ENCODE measurements around the gene CHCHD4. TPM values are rescaled to one million over a fixed set of nuclear protein-coding genes. Genes with fewer than 3 reads are reported as not detected.

CHCHD4 gene
- total RNA-seq (2014; rRNA removed; shearing (Covaris generic)) = 19.7 and 21.1 TPM in 2 replicates

DNA sequence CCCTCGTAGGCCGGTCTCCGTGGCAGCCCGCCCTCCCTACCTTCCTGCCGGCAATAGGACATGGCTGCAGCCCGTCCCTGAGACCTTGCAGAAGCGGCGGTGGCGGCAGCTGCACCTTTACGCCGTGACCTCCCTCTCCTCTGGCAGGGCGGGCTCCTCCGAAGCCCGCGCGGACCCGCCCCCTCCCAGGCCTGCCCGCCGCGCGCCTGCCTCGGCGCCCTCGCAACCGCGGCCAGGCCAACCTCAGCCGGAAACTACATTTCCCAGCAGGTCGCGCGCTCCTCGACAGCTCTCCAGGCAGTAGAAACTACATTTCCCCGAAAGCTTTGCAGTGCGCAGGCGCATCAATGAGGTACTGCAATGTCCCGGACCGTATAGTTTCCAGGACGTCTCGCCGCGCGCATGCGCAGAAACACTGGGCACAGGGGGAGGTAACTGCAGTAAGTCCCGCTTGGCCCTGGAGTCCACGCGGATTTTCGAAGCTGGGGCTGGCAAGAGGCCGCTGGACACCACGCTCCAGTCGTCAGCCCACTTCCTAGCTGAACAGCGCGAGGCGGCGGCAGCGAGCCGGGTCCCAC is at the start of gene CHCHD4, which contains the start of gene TMEM43:
Gene CHCHD4 (minus strand): TSS at position 256 of the 578 bp plus-strand sequence. CDS start 194 bp downstream, at position 62.
Gene TMEM43 (plus strand): TSS at position 438 of the 578 bp plus-strand sequence. CDS start 142 bp downstream, outside the sequence.
- peak; percentile 99 for DNase-seq (ENCODE audit: low read depth)

DNA sequence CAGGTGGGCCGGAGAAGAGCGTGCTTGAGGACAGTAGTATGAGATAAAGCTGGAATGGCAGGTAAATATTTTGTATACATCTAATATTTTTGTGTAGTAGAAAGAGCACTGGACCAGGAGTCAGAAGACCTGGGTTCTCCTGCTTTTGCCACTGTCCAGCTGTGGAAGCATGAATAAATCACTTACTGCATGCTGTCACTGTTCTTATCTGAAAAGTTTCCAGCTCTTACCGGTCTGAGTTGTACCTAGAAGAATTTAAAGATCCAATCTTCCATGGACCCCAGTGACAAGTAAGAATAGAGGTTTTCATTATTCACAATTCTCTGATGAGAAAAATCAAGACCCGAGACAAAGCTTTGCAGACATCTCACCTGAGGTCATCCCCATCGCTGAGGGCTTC is 47.8 kb upstream of the CHCHD4 start:
- no peak for DNase-seq (ENCODE audit: low read depth)

DNA sequence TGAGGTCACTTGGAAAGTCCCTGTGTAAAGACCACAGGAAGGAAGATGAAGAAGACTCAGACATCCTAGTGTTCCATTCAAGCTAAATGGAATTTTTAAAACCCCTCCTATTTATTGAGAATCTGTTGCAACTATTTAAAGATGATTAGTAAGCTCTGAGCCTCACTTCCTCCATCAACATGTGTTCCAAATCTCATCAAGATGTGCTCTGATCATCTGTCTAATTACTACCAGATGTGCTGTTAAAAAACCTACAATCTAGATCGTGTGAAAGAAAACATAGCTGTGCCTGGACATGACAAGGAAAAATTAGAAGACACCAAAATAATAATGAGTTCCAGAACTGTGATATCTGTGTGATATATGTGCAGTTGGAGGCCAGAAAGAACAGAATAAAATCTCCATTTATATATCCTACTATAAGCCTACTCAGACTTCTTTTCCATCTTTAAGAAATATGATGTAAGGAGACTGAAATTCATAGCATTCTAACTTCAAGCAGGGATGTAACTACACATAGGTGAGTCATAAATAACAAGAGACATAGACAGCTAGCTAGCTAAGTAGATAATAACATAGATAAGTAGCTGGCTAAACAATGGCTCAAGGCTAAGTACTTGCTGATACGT is 46.0 kb upstream of the CHCHD4 start:
- peak; percentile 69 for DNase-seq (ENCODE audit: low read depth)

DNA sequence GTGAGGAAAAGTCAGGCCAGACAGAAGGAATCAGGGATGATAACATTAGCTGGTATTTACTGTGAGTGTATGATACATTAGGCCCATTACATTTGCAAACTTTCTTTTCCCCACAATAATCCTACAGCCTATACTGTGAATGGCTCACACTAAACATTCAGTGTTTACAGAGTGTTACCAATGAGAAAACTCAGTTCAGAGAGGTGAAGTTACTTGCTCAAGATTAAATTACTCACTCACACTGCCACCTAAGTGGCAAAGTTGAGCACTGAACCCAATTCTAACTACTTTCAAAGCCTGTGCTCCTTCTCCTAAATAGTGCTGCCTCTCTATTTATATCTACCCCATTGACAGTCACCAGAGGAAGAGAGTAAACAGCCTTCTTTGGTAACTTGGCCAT is 45.2 kb upstream of the CHCHD4 start:
- no peak for DNase-seq (ENCODE audit: low read depth)

DNA sequence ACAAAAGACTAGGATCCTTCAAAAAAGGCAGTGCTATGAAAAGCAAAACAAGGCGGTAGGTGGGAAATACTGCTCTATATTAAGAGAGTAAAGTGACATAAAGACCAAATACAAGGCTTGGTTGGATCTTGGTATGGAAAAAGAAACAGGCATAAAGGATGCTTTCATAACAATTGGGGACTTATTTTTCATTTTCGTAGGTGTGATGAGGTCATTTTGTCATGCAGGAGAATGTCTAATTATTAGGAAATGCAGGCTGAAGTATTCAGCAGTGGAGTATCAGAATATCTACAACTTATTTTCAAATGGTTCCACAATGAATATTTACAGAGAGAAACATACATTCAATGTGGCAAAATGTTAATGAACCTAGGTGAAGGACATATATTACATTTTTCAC is 44.8 kb upstream of the CHCHD4 start:
- no peak for DNase-seq (ENCODE audit: low read depth)

DNA sequence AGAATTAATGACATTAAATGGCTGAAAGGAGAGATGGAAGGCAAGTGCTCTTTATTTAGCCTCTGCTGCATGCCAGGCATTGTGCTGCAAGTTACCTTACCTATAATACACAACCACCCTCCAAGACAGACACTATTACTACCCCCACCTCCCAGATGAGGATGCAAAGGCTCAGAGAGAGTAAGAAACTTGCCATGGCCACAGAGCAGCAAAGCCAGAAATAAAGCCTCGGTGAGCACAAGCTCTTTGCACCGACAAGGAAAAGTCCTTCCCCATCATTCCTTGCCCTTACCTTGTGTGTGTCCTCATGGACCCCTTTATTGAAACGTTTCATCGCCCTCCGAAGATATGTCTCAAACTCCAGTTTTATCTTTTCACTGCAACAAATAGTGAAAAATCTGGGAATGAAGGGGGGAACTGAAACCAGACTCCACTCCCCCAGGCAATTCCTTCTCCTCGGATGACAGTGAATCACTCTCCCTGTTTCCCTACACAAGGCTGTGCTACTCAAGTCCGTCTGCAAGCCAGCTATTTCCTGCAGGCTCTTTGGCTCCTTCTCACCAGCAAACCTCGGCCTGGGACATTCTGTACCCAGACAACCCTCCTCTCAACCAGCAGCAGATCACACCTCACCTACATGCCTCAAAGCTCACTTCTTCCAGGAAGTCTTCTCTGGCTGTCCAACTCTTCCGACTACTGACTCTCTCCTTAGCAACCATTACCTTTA is 42.4 kb upstream of the CHCHD4 start:
- DNase-seq (ENCODE audit: low read depth) = peak; percentile 82

DNA sequence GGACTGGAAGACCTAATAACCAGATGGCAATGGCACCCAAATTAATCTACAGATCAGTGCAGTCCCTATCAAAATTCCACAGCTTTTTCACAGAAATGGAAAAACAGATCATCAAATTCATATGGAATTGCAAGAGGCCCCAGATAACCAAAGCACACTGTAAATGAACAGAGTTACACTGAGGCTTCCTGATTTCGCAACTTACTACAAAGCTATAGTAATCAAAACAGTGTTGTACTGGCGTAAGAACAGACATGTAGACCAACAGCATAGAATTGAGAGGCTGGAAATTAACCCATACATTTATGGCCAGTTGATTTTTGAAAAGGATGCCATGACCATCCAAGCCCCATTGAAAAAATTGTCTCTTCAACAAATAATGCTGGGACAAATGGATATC is 37.5 kb upstream of the CHCHD4 start:
- DNase-seq (ENCODE audit: low read depth) = no peak

DNA sequence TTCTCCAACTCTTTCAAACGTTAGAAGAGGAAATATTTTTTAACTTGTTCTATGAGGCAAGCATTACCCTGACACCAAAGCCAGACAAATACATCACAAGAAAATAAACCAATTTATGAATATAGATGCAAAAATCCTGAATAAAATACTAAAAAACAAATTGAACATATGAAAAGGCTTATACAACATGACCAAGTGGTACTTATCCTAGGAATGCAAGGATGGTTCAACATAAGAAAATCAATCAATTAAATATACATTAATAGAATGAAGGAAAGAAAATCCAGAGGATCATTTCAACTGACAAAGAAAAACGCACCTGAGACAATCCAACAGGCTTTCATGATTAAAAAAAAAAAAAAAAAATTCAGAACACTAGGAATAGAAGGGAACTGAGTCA is 36.6 kb upstream of the CHCHD4 start:
- DNase-seq (ENCODE audit: low read depth) = no peak

DNA sequence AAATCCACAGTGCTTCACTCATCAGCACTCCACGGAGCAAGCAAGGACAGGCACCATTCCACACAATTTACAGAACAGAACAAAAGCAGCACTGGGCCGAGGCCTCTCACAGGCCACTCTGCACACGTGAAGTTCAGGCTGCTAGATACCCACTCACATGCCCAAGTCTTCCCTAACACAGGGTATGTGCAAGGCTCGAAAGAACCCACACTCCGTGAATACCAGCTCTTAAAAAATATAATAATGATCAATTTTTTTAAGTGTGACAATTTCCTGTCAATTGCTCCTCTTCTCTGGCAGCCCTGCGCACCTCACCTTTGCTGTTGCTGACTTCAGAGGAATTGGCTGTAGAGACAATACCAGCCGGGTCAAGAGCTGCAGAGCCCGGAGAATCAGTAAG is 34.8 kb upstream of the CHCHD4 start:
- no peak for DNase-seq (ENCODE audit: low read depth)

DNA sequence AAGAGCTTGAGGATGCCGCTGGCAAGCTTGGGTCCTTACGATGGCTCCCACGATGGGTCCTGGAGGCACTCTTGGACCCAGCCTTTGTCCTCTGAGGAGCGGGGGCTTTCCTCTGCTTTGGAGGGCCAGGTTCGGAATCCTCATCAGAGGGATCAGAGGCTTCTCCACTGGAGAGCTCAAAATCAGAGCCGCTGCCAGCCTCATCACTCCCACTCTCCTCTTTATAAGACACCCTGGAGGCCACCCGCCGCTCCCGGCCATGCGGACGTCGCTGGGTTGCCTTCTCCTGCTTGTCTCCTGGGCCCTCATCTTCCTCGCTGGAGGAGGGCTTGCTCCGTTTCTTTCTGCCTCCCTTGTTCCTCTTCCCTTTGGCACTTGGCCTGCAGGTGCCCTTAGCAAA is 33.7 kb upstream of the CHCHD4 start:
- DNase-seq (ENCODE audit: low read depth) = no peak

DNA sequence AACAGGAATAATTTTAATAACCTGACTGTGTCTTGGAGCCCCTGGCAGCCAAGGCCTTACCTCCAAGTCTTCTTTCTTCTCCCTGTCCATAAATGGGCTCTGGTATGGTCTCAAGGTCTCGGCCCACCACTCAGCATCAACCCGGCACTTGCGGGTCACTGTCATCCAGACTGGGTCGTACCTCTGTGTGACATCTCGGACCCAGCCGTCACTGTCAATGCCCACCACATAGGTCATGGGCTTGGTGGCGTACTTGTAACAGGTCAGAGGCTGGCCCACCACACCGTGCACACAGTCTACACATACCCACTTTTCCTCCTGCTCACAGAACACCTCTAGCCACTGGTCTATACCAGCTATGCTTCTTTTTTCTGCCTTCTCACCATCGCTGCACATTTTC is 33.3 kb upstream of the CHCHD4 start:
- DNase-seq (ENCODE audit: low read depth) = no peak

DNA sequence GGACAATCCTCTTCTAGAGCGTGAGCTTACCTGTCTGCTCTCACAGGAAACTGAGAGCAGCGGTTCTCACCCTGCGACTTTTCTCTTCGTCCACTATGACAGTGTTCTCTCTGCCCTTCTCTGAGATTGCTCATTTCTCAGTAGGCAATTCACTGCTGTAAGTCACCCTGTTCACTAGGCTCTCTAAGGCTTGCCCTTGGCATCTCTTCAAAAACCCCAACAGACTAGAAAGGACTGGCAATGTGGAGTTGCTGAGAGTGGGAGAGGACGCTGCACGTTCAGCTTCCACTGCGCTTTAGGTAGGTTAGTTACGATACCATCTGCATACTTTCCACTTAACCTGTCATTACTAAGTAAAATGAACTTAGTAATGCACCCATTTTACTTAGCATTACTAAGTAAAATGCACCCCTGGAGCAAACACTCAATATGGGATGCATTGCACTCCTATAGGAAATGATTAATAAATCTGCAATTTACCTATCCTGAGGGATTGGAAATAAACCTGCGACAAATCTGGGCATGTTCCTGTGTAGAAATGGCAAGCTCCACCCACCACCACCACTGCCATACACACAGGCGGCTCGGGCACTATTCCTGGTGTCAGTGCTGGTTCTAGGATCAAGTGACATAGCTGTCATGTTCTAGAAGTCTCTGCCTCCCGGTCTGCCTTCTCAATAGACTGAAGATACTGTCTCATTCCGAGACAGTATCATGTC is 32.3 kb upstream of the CHCHD4 start:
- DNase-seq (ENCODE audit: low read depth) = no peak

DNA sequence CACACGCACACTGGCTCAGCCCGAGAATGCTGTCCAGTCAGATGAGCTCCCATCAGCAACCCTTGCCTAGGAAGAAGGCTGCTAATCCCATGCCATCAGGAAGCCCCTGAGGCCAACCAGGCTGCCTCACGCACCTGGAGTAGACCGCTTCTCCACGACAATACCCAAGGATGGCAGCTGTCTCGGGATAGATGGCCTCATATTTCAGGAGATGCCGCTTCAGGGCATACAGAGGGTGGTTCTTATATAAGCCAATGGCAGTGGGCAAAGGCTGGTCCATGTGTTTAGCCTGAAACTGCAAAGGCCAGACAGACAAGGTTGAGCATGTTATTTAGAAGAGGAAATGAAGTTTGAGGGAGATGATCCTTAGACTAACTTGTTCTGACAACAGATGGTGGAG is 31.5 kb upstream of the CHCHD4 start:
- no peak for DNase-seq (ENCODE audit: low read depth)

DNA sequence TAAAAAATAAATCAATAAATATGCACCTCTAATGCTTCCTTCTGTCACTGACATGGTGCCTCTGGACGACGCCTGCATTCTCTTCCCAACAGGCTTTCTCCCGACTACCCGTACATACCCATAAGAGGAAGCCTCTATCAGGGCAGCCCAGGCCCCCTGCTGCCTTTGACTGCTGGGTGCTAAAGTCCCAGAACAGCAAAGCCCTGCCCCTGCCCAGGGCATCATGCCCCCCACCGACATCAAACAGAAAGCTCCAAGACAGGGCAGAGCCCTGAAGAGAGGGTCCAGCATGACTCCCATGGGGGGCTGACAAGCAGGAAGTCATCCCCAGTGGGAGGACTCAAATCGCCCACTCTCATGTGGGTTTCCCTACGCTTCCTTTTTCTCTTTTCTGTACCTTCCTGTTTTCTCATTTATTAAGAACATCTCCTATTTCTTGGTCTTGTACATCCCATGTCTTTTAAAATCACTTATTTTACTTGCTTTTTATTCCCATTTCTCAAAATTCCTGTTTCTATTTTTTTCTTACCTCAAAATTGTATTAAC is 30.3 kb upstream of the CHCHD4 start:
- no peak for DNase-seq (ENCODE audit: low read depth)

DNA sequence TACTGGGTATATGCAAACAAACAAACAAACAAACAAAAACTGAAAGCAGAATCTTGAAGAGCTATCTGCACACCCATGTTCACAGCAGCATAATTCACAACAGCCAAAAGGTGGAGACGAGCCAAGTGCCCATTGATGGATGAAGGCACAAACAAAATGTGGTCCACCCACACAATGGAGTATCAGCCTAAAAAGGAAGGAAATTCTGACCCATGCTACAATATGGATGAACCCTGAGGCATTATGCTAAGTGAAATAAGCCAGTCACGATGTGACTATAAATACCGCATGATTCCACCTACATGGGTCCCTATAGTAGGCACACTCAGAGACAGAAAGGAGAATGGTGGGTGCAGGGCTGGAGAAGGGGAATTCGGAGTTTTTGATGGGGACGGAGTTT is 29.6 kb upstream of the CHCHD4 start:
- DNase-seq (ENCODE audit: low read depth) = no peak

DNA sequence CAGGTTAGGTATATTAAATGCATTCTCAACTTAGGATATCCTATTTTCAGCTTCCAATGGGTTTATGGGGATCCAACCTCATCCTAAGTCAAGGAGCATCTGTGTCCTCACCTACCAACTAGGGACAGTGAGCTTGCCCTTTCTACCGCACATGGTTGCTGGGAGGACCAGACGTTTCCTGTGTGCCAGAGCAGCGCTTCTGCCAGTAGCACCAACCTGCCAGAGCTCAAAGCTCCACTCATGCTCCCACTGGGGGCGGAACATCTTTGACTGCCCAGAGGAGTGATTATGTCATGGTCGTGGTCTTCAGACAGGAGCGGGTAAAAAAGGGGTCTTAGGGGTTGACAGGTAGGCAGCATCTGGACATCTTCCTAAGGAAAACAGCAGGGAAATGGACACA is 29.0 kb upstream of the CHCHD4 start:
- no peak for DNase-seq (ENCODE audit: low read depth)

DNA sequence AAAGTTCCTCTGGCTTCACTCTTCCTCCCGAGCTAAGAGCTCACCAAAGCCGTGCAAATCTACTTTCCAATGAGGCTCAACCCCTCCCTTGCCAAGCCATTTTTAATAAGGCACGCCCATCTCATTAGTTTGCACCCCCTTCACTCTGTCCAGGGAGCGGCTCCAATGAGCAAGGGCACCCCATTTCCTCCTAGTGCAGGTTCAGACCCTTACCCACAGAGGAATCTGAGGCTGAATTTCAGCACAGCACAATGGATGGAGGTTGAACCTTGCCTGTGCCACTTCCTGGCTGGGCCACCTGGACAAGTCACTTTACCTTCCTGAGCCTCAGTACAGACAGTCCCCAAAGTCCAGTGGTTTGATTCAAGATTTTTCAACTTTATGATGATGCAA is 28.3 kb upstream of the CHCHD4 start:
- DNase-seq (ENCODE audit: low read depth) = no peak

DNA sequence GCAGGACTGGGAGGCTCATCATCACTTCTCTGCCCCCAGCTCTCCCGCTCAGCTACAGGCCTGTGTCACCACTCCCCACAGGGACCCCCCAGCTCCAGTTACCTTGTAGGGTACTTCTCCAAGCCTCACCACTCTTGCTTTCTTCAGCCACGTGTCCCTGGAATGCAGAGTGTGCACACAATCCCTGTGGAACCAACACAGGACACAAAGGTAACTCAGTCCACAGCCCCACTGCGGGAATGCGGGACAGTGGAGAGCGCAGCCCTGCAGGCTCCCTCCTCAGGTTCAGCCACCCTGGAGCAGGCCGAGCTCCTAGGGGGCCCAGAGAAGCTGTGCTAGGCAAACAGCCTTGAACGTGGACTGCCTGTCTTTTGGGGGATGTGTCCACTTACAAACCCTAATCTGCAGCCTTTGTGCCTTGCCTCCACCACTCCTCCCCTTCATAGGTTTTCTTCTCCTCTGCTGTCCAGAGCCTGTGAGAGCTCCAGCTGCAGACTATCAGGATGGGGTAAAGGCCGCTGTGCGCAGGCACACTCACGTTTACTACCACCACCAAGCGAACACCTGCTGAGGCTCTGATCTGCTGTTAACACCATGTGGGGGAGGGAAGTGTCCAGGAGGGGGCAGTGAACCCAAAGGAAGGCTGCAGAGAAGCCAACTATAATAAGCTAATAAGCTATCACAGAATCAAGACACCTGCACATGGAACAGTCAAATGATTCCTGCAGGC is 27.7 kb upstream of the CHCHD4 start:
- no peak for DNase-seq (ENCODE audit: low read depth)

DNA sequence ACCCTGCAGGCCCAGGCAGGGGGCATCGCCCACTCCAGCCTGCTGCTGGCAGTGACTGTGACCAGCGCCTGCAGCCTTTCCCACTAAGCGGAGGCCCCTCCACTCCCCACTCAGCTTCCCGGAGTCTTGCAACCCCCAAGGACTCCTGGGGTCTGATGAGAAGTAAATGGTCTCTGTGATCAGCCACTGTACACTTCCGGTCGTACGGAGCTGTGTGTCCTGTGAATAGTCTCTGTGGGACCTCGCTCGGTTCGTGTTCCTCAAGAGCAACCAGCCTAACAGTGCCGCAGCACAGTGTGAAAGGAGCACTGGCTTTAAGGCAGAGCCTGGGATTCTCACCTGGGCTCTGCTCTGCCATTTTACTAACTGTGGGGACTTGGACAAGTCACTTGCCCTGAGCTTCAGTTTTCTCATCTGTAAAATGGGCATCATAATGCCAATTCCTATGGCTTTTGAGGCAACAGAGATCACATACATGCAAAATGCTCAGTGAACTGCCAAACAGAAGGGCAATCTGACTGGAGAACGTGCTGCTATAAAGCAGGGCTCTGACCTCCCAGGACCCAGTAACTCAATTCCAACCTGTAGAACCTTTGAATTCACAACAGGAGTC is 26.9 kb upstream of the CHCHD4 start:
- DNase-seq (ENCODE audit: low read depth) = no peak

DNA sequence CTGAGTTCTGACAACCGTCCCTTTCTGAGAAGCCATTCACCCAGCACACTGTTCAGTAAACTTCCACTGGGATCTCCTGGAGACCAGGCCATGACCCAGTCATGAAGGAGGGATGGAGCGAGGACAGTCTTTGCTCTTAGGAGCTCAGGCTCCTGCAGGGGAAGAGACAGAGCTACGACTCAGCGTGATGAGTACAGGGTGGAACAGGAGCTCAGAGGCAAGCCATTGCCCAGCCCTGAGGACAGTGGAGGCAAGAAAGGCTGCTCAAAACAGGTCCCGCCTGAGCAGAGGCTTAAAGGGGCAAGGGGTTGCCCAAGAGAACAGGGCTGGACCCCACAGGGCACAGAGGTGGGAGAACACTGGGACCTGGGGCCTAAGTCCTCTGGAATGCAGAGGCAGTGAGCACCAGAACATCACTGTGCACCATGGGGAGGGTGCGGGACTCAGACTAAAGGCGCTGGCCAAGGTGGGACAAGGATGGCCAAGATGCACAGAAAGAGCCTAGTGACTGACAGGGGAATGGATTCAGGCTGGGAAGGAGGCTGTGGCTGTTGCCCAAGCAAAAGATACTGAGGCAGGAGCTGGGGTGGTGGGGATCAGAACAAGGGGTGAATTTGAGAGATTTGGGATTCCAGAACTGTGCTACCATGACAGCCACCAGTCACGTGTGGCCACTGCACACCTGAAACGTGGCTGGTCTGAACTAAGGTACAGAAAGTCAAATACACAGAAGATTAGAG is 26.0 kb upstream of the CHCHD4 start:
- no peak for DNase-seq (ENCODE audit: low read depth)
